HepG2 (cell line): Measurements from ENCODE around the gene KLF13. TPM values are rescaled to one million over a fixed set of nuclear protein-coding genes. Genes with fewer than 3 reads are reported as not detected.

Experiments
- ATAC-seq: fragments of 200-7000 bp; cut with Tn5 transposase; 3 replicates; pipeline ENCODE4 v1.9.1; 2020; ENCODE audit warnings: mild to moderate bottlenecking, moderate library complexity
- BruUV-seq: library from RNA; stranded (reverse); fragments of 400-500 nt; replicated peaks from 2 replicates; lab custom pipeline; 2021; lab: Mats Ljungman, UMichigan
- CTCF ChIA-PET: fragments of 300-600 bp; formaldehyde crosslinking; extraction: SDS; loops from one replicate; lab custom pipeline; 2021; ENCODE audit warnings: low total read pairs, inconsistent platforms, low intra/inter-chr PET ratio; lab: Yijun Ruan, JAX
- POLR2A ChIA-PET: fragments of 350-600 bp; sonication (Branson Sonifier 250); formaldehyde crosslinking; loops from one replicate; lab custom pipeline; 2020; ENCODE audit warnings: antibody characterized with exemption, inconsistent platforms; lab: Yijun Ruan, JAX
- DNase-seq: peaks from one replicate; pipeline ENCODE4 v3.0.0-alpha.2; 2015; ENCODE audit warnings: low spot score
- FAIRE-seq: peaks from 3 replicates; lab custom pipeline; 2011; peaks lifted over from hg19 to GRCh38; lab: Jason Lieb, UNC
- H2AFZ ChIP-seq: one replicate; pipeline ENCODE4 v1.6.1; 2011; ENCODE audit warnings: low read length, inconsistent platforms
- H3K27ac ChIP-seq: fragments of 300-600 bp; 3 replicates; pipeline ENCODE4 v1.8.0; 2011; ENCODE audit warnings: mixed run types, mild to moderate bottlenecking, mixed read lengths, low read length, inconsistent platforms; ENCODE audit not compliant: insufficient read depth; ENCODE audit errors: extremely low read length
- H3K27me3 ChIP-seq, 2 experiments: fragments of 200-600 bp in 1 of 2; 2 replicates in 1 of 2; 3 replicates in 1 of 2; pipeline versions ENCODE4 v1.6.0 to v1.8.0; 2011; ENCODE audit warnings: low read length in 2 of 2, mild to moderate bottlenecking in 2 of 2, moderate library complexity in 2 of 2, inconsistent platforms in 1 of 2; ENCODE audit not compliant: insufficient read depth in 2 of 2, control insufficient read depth in 1 of 2
- H3K36me3 ChIP-seq, 2 experiments: fragments of 200-600 bp in 1 of 2; replicated peaks in 1 of 2; 2 replicates in 1 of 2; 3 replicates in 1 of 2; pipeline versions ENCODE4 v1.5.1 to v1.8.0; 2011; ENCODE audit warnings: low read length in 2 of 2, inconsistent platforms in 1 of 2; ENCODE audit not compliant: insufficient read depth in 2 of 2, control insufficient read depth in 1 of 2
- H3K4me1 ChIP-seq: 2 replicates; pipeline ENCODE4 v1.5.1; 2012; ENCODE audit warnings: low read length, inconsistent platforms; ENCODE audit not compliant: insufficient read depth
- H3K4me2 ChIP-seq: 2 replicates; pipeline ENCODE4 v1.6.0; 2011; ENCODE audit warnings: low read depth, low read length, inconsistent platforms
- H3K4me3 ChIP-seq, 3 experiments: fragments of 200-600 bp in 1 of 3; sonication (generic), shearing (Covaris generic) in 1 of 3; replicated peaks in 1 of 3; 2 replicates each; pipeline ENCODE4 v1.5.1; 2011 to 2016; ENCODE audit warnings: low read length in 3 of 3, inconsistent platforms in 2 of 3, low read depth in 2 of 3, mild to moderate bottlenecking in 2 of 3, control low read depth in 1 of 3, mixed read lengths in 1 of 3; ENCODE audit not compliant: insufficient read depth in 1 of 3
- H3K79me2 ChIP-seq: one replicate; pipeline ENCODE4 v1.6.1; 2011; ENCODE audit warnings: low read length, inconsistent platforms; ENCODE audit not compliant: insufficient read depth
- H3K9ac ChIP-seq: 2 replicates; pipeline ENCODE4 v1.6.0; 2011; ENCODE audit warnings: mild to moderate bottlenecking, low read depth, low read length, inconsistent platforms; ENCODE audit not compliant: insufficient read depth
- H3K9me3 ChIP-seq: 2 replicates; pipeline ENCODE4 v1.5.1; 2012; ENCODE audit warnings: mild to moderate bottlenecking, low read length
- H4K20me1 ChIP-seq: 2 replicates; pipeline ENCODE4 v1.6.0; 2011; ENCODE audit warnings: inconsistent platforms, mild to moderate bottlenecking, low read length, moderate library complexity; ENCODE audit not compliant: insufficient read depth
- ETV6 ChIP-seq: sonication (generic); formaldehyde crosslinking; conservative IDR thresholded peaks from 2 replicates; pipeline ENCODE4 v1.4.0; 2020; ENCODE audit warnings: missing genetic modification reagents
- HDAC1 ChIP-seq: sonication (generic); formaldehyde crosslinking; IDR thresholded peaks from 2 replicates; pipeline ENCODE4 v1.5.1; 2020; ENCODE audit warnings: mild to moderate bottlenecking, missing genetic modification reagents
- HOXD1 ChIP-seq: sonication (generic); formaldehyde crosslinking; IDR thresholded peaks from 2 replicates; pipeline ENCODE4 v1.5.0; 2020; ENCODE audit warnings: missing genetic modification reagents
- ZNF530 ChIP-seq: sonication (generic); formaldehyde crosslinking; IDR thresholded peaks from 2 replicates; pipeline ENCODE4 v1.5.0; 2020; ENCODE audit warnings: low read depth, mild to moderate bottlenecking, missing genetic modification reagents
- WGBS: methylation state at CpG from one replicate; pipeline ENCODE4 v1.1.6; 2017; ENCODE audit warnings: low lambda C conversion rate; 5-methylcytosine and 5-hydroxymethylcytosine counted together
- in situ Hi-C: cut with HindIII; loops from 2 replicates; pipeline ENCODE4 v1.10.0; 2017; ENCODE audit warnings: low pct_unique_long_range_greater_than_20kb; ENCODE audit not compliant: extremely low pct_ligation_motif_present
- intact Hi-C: fragments of 100-400 bp; cut with micrococcal nuclease; formaldehyde crosslinking; loops from one replicate; pipeline ENCODE4 v1.10.0; 2022; ENCODE audit not compliant: unreplicated experiment
- polyA plus RNA-seq, 8 experiments: library from polyadenylated mRNA; depleted of rRNA in 3 of 8; stranded (reverse) in 7 of 8; unstranded in 1 of 8; fragments of >200 nt; fragmentation: Illumina TruSeq in 4 of 8; extraction: Trizol in 4 of 8; gene quantifications; 2 replicates each; pipeline versions ENCODE4 v1.2.1 to v1.2.3, GENCODE V29; 2011 to 2016; ENCODE audit warnings: low read depth in 4 of 8, missing spikeins in 1 of 8, mixed read lengths in 1 of 8; ENCODE audit not compliant: insufficient read depth in 1 of 8
- total RNA-seq, 5 experiments: library from RNA; depleted of rRNA; stranded (reverse); fragments of >200 nt; fragmentation: Illumina TruSeq; extraction: Trizol; gene quantifications; 2 replicates each; pipeline ENCODE4 v1.2.3, GENCODE V29; 2016; ENCODE audit warnings: low read depth in 1 of 5
- TF ChIP-seq, protein P1 (sequence below): sonication (generic); formaldehyde crosslinking; IDR thresholded peaks from 2 replicates; pipeline ENCODE4 v1.9.0; 2021; ENCODE audit warnings: missing genetic modification reagents, borderline replicate concordance
- TF ChIP-seq, protein P2 (sequence below): sonication (generic); formaldehyde crosslinking; IDR thresholded peaks from 2 replicates; pipeline ENCODE4 v1.5.0; 2020; ENCODE audit warnings: missing genetic modification reagents, mild to moderate bottlenecking, borderline replicate concordance

Gene KLF13
- total and polyA plus RNA-seq, 2 of the 13 experiments (the other 11 are each of a cell fraction or from before 2014, with no cell fraction given), result 16.8 to 25.1 TPM

- WGBS, result 97% methylated on average over 10 of the region's 13 CpGs
- Histone ChIP-seq H2AFZ (no peak overlapping the region), H3K9me3 (no peaks in the 10 kb centered on the region), H4K20me1 (peaks cover 17% of the 10 kb centered on the region), H3K9ac (no peak overlapping the region), H3K27ac (no peak overlapping the region), H3K79me2 (peaks cover 24% of the 10 kb centered on the region), H3K27me3 (no peaks in the 10 kb centered on the region), H3K4me1 (peaks cover 29% of the 10 kb centered on the region), H3K4me2 (no peak overlapping the region), H3K36me3 (peaks cover 0 to 10% of the 10 kb centered on the region in 2 experiments; a peak in 1 of 5 replicates), H3K4me3 (no peak overlapping the region)
- intact Hi-C loops (no loop called here), in situ Hi-C loops (no loop called here)
- TF ChIP-seq, protein P1, sequence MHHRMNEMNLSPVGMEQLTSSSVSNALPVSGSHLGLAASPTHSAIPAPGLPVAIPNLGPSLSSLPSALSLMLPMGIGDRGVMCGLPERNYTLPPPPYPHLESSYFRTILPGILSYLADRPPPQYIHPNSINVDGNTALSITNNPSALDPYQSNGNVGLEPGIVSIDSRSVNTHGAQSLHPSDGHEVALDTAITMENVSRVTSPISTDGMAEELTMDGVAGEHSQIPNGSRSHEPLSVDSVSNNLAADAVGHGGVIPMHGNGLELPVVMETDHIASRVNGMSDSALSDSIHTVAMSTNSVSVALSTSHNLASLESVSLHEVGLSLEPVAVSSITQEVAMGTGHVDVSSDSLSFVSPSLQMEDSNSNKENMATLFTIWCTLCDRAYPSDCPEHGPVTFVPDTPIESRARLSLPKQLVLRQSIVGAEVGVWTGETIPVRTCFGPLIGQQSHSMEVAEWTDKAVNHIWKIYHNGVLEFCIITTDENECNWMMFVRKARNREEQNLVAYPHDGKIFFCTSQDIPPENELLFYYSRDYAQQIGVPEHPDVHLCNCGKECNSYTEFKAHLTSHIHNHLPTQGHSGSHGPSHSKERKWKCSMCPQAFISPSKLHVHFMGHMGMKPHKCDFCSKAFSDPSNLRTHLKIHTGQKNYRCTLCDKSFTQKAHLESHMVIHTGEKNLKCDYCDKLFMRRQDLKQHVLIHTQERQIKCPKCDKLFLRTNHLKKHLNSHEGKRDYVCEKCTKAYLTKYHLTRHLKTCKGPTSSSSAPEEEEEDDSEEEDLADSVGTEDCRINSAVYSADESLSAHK, result no peak
- BruUV-seq, result no TSS peak
- ATAC-seq (no peak), DNase-seq (no peak), FAIRE-seq (no peak)
- CTCF ChIA-PET, result no interaction called here
- POLR2A ChIA-PET, result no interaction called here
Measured at GRCh38 chr15:31357148-31357547, 30.5 kb downstream of the KLF13 start.

DNA sequence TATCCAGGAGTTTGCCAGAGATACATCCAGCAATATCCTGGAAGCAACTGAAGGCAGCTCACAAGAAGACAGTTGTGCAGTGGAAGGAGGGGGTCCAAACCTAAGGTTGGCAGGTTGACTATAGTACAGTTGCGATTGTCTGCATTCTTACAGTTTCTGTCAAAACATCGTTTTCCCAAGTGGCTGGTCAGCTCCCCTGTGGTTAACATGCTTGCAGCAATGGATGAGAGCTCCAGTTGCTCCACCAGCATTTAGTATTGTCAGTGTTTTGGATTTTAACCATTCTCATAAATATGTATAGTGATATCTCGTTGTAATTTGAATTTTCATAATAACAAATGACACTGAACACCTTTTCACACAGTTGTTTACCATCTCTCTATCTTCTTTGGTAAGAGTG is 31.5 kb downstream of the KLF13 start:
- POLR2A ChIA-PET, result no interaction called here
- 94% methylated on average over 3 of the region's 3 CpGs for WGBS
- H3K79me2 ChIP-seq, result peaks cover 24% of the 10 kb centered on the region

More for the DNA sequence above, 31.5 kb downstream of the KLF13 start:
- Histone ChIP-seq H4K20me1 (peaks cover 9% of the 10 kb centered on the region), H3K27ac (no peak overlapping the region), H3K4me2 (no peak overlapping the region), H3K4me3 (no peak overlapping the region), H2AFZ (no peak overlapping the region), H3K27me3 (no peaks in the 10 kb centered on the region), H3K9me3 (no peaks in the 10 kb centered on the region), H3K36me3 (peaks cover 0 to 10% of the 10 kb centered on the region in 2 experiments; a peak in 1 of 5 replicates), H3K9ac (no peak overlapping the region), H3K4me1 (peaks cover 19% of the 10 kb centered on the region)
- no TSS peak for BruUV-seq
- DNase-seq, result no peak
- CTCF ChIA-PET, result no interaction called here
- in situ Hi-C loops (no loop called here), intact Hi-C loops (no loop called here)
- TF ChIP-seq HOXD1 (CRISPR knock-in tag) (no peak), HDAC1 (CRISPR knock-in tag) (no peak), ZNF530 (CRISPR knock-in tag) (no peak), ETV6 (CRISPR knock-in tag) (no peak)
- TF ChIP-seq, protein P2, sequence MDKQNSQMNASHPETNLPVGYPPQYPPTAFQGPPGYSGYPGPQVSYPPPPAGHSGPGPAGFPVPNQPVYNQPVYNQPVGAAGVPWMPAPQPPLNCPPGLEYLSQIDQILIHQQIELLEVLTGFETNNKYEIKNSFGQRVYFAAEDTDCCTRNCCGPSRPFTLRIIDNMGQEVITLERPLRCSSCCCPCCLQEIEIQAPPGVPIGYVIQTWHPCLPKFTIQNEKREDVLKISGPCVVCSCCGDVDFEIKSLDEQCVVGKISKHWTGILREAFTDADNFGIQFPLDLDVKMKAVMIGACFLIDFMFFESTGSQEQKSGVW (CRISPR knock-in tag), result no peak
- TF ChIP-seq, all 625 proteins: peak for 0
- no peak for ATAC-seq
- FAIRE-seq, result no peak
